ENCODE results near the gene ADAMTS4. TPM values are rescaled to one million over a fixed set of nuclear protein-coding genes. Genes with fewer than 3 reads are reported as not detected.
A peak's percentile ranks its signal among the peaks of the same experiment; 100 is the strongest.

Gene ADAMTS4
- total and polyA plus RNA-seq, 9 of the 15 experiments (the other 6 are each of a cell fraction or from before 2014, with no cell fraction given) = 0.07 to 3.7 (median 0.41) TPM

- TF ChIP-seq, protein P1, sequence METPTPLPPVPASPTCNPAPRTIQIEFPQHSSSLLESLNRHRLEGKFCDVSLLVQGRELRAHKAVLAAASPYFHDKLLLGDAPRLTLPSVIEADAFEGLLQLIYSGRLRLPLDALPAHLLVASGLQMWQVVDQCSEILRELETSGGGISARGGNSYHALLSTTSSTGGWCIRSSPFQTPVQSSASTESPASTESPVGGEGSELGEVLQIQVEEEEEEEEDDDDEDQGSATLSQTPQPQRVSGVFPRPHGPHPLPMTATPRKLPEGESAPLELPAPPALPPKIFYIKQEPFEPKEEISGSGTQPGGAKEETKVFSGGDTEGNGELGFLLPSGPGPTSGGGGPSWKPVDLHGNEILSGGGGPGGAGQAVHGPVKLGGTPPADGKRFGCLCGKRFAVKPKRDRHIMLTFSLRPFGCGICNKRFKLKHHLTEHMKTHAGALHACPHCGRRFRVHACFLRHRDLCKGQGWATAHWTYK (CRISPR knock-in tag; IDR thresholded peaks at IDR 0.05) = peak; percentile 56
- no peak for TF ChIP-seq HEY1 (CRISPR knock-in tag; IDR thresholded peaks at IDR 0.05; ENCODE audit: borderline replicate concordance)
- TF ChIP-seq SOX6 (IDR thresholded peaks at IDR 0.05) = peak; percentile 97
- peak; percentile 100 for TF ChIP-seq FOXJ2 (tag; IDR thresholded peaks at IDR 0.05)
- TF ChIP-seq TAF15 (IDR thresholded peaks at IDR 0.05; ENCODE audit: low read depth, low read length) = no peak
- peak; percentile 84 for TF ChIP-seq NBN (IDR thresholded peaks at IDR 0.05; ENCODE audit: low read depth)
- peak; percentile 94 for TF ChIP-seq PHB2 (IDR thresholded peaks at IDR 0.05; ENCODE audit: low read depth)
- peak; percentile 100 for TF ChIP-seq TCF3 (CRISPR knock-in tag; IDR thresholded peaks at IDR 0.05)
- no peak for TF ChIP-seq HNRNPL (IDR thresholded peaks at IDR 0.05; ENCODE audit: low read depth, low read length)
- TF ChIP-seq, protein P2, sequence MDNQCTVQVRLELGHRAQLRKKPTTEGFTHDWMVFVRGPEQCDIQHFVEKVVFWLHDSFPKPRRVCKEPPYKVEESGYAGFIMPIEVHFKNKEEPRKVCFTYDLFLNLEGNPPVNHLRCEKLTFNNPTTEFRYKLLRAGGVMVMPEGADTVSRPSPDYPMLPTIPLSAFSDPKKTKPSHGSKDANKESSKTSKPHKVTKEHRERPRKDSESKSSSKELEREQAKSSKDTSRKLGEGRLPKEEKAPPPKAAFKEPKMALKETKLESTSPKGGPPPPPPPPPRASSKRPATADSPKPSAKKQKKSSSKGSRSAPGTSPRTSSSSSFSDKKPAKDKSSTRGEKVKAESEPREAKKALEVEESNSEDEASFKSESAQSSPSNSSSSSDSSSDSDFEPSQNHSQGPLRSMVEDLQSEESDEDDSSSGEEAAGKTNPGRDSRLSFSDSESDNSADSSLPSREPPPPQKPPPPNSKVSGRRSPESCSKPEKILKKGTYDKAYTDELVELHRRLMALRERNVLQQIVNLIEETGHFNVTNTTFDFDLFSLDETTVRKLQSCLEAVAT (IDR thresholded peaks at IDR 0.05) = peak; percentile 34 to 54; a peak in 1 of 4 replicates
- TF ChIP-seq, protein P3, sequence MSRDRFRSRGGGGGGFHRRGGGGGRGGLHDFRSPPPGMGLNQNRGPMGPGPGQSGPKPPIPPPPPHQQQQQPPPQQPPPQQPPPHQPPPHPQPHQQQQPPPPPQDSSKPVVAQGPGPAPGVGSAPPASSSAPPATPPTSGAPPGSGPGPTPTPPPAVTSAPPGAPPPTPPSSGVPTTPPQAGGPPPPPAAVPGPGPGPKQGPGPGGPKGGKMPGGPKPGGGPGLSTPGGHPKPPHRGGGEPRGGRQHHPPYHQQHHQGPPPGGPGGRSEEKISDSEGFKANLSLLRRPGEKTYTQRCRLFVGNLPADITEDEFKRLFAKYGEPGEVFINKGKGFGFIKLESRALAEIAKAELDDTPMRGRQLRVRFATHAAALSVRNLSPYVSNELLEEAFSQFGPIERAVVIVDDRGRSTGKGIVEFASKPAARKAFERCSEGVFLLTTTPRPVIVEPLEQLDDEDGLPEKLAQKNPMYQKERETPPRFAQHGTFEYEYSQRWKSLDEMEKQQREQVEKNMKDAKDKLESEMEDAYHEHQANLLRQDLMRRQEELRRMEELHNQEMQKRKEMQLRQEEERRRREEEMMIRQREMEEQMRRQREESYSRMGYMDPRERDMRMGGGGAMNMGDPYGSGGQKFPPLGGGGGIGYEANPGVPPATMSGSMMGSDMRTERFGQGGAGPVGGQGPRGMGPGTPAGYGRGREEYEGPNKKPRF (IDR thresholded peaks at IDR 0.05; ENCODE audit: low read depth, low read length) = no peak
- peak; percentile 86; the same call in 1 of the 2 replicates for TF ChIP-seq MYC (IDR thresholded peaks at IDR 0.05; ENCODE audit: low read depth, low read length)
- TF ChIP-seq MYC (CRISPR knock-in tag; IDR thresholded peaks at IDR 0.05; ENCODE audit: borderline replicate concordance, low read depth) = peak; percentile 71; the same call in 1 of the 2 replicates
These were observed 32.8 kb downstream of the ADAMTS4 start, which contains the start of gene PPOX (continued) for GRCh38 chr1:161165742-161166668.
